Hypothalamus (tissue), 51 donors: Measurements from ENCODE around the gene BAG3.

ENCODE experiments used
- DNase-seq, 51 donors: peaks; one replicate each; lab custom pipeline; 2025; lab: John Stamatoyannopoulos, UW

BAG3 gene

GRCh38 chr10:119723624-119724023 lies 72.4 kb downstream of the BAG3 start:
- DNase-seq = no peak

- peak in 2 of 51 donors; percentile 7 to 49 for DNase-seq
These were observed 73.7 kb downstream of the BAG3 start for GRCh38 chr10:119724593-119725516.

DNA sequence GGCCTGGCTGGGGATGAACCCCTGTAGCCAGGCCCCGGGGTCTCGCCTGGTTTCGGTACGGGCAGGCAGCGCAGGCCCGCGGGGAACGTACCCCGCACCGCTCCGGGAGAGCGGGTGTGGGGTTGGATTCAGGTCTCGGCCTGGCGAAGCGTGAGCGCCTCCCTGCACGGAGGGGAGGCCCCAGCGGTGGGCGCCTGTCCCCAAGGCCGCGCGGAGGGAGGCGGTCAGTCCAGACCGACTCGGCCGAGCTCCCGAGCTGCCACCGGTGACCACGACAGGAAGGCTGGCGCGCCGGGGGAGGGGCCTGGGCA lies 74.3 kb downstream of the BAG3 start:
- DNase-seq = no peak

DNA sequence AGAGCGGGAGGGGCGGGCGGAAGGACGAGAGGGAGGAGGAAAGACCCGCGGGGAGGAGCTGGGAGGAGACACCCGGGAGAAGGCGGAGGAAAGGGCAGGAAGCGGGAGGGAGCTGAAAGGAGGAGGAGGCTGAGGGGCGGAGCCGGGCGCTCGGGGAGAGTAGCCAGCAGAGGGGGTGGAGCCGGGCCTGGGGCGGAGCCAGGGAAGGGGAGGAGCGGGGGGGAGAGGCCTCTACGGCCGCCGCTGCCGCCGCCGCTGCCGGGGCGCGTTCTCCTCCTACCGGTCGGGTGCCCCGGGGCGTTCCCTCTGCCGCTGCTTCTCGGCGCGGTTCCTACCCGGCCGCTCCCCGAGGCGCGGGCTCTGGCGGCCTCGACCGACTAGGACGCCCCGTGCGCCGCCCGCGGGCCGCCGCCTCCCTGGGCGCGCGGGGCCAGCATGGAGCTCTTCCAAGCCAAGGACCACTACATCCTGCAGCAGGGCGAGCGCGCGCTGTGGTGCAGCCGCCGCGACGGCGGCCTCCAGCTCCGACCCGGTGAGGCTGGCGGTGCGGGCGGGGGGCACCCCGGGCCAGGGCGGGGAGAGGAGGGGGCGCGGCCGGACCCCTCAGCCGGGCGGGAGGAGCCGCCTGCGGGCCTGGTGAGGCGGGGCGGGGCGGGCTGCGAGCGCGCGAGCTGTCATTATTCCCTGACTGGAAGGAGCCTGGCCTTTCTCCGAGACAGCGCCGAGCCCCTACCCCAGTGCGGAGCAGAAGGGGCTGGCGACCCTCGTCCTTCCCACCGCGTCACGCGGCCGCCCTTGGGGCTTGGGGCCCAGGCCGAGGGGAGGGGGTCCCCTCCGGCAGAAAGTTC lies 74.9 kb downstream of the BAG3 start, which contains the start of gene INPP5F:
Gene INPP5F (plus strand): TSS at position 223 of the 848 bp plus-strand sequence. CDS start 213 bp downstream, at position 436.
- peak; percentile 83 to 100 (median 99) for DNase-seq

GRCh38 chr10:119726676-119727261 lies 75.6 kb downstream of the BAG3 start:
- DNase-seq = no peak
